Activated T-helper 2 cell treated with anti-CD3 and anti-CD28 coated beads, Interferon-gamma antibody, Interleukin-2, Interleukin-4, amounts not matched to agents 10 μg/mL and 5 μg/mL and 100 μg/mL, durations not matched to agents 14 hours and 24 hours and 36 hours (primary cell): ENCODE results near the gene LSP1. TPM values are rescaled to one million over a fixed set of nuclear protein-coding genes. Genes with fewer than 3 reads are reported as not detected.
A peak's percentile ranks its signal among the peaks of the same experiment; 100 is the strongest.
"Not testable (repeated sequence)": the region's sequence is repeated elsewhere in the genome, so short reads cannot be mapped to it uniquely, and the experiment has no call there.

Experiments used
- DNase-seq: peaks from one replicate; pipeline ENCODE4 v3.0.0; 2021; ENCODE audit warnings: low spot score
- H3K27ac Mint-ChIP-seq: one replicate; pipeline ENCODE4 v1.8.0; 2021; ENCODE audit warnings: mixed read lengths
- H3K27me3 Mint-ChIP-seq: one replicate; pipeline ENCODE4 v1.8.0; 2021; ENCODE audit warnings: low read depth, mixed read lengths
- H3K36me3 Mint-ChIP-seq: one replicate; pipeline ENCODE4 v1.8.0; 2021; ENCODE audit warnings: low read depth, mixed read lengths
- H3K4me1 Mint-ChIP-seq: one replicate; pipeline ENCODE4 v1.8.0; 2021; ENCODE audit warnings: low read depth, mixed read lengths
- H3K4me3 Mint-ChIP-seq: one replicate; pipeline ENCODE4 v1.8.0; 2021; ENCODE audit warnings: low read depth, mild to moderate bottlenecking, moderate library complexity, mixed read lengths
- H3K9me3 Mint-ChIP-seq: one replicate; pipeline ENCODE4 v1.8.0; 2021; ENCODE audit warnings: mixed read lengths
- intact Hi-C: fragments of 100-400 bp; cut with micrococcal nuclease; formaldehyde crosslinking; loops from one replicate; pipeline ENCODE4 v1.15.1; 2023
- total RNA-seq: library from RNA; stranded (reverse); gene quantifications from 2 replicates; pipeline ENCODE4 v1.2.3, GENCODE V29; 2022

The LSP1 gene
- total RNA-seq, 1 donor from 2014 or later = 449 TPM

DNA sequence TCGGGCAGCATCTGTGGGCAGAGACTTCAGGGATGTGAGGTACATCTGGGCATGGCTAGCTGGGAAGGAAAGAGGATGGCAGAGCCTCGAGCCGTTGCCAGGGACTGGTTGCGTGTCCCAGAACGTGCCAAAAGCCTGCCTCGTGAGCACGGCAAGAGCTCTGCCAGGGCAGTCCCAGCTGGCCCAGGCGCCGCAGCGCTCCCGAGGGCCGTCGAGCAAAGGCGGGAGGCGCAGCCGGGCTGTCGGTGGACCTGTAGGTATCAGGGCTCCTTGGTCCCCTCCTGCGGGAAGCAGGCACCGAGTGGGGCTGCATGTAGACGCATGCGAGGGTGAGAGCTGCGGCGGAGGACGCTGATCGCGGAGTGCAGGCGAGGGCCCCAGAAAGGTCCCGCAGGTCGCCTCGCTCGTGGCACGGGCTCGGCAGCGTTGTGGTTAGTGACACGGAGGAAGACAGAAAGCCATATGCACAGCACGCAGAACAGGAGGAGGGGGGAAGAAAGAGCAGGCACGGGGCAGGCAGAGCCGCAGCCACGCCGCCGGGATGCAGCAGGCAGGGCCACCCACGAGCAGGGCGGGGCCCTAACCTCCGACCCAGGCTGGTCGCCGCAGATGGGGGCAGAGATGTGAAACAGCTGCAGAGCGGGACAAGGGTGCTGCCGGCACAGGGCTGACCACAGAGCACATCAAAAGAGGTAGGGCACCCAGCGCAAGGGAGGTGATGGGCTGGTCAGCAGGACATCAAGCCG is 18.0 kb downstream of the LSP1 start:
- Mint-ChIP-seq H3K4me3 (no peak overlapping the region), H3K9me3 (no peaks in the 10 kb centered on the region), H3K27ac (peak overlapping the region; percentile 58), H3K4me1 (peaks cover 21% of the 10 kb centered on the region), H3K36me3 (peaks cover 18% of the 10 kb centered on the region), H3K27me3 (no peaks in the 10 kb centered on the region)
- no peak for DNase-seq
- intact Hi-C loops = loop anchor here (2.0 kb wide), 1 partner anchor 18 kb away; the partner anchor contains the start of gene LSP1

- intact Hi-C loops = loop anchor here (2.0 kb wide), 1 partner anchor 19 kb away; the partner anchor contains the start of gene LSP1
- Mint-ChIP-seq H3K4me1 (peaks cover 21% of the 10 kb centered on the region), H3K4me3 (no peak overlapping the region)
Measured at GRCh38 chr11:1871531-1871930, 18.6 kb downstream of the LSP1 start.

DNA sequence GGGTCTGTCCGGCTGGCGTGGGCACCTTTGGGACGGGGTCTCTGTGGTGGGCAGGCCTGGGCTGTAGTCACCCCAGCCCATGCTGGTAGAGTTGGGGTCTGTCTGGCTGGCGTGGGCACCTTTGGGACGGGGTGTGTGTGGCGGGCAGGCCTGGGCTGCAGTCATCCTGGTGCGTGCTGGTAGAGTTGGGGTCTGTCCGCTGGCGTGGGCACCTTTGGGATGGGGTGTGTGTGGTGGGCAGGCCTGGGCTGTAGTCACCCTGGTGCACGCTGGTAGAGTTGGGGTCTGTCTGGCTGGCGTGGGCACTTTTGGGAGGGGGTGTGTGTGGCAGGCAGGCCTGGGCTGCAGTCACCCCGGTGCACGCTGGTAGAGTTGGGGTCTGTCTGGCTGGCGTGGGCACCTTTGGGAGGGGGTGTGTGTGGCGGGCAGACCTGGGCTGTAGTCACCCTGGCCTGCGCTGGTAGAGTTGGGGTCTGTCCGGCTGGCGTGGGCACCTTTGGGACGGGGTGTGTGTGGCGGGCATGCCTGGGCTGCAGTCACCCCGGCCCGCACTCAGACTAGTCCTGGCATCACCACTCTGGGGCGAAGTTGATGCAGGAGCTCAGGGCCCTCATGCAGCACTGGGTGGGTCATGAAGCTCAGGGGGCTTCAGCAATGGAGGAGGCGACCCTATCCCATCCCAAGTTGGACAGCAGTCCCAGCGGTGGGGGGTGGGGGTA is 19.5 kb downstream of the LSP1 start:
- peaks cover 21% of the 10 kb centered on the region for H3K4me1 Mint-ChIP-seq
- no peaks in the 10 kb centered on the region for H3K27me3 Mint-ChIP-seq
- intact Hi-C loops = no loop called here
- peaks cover 15% of the 10 kb centered on the region for H3K36me3 Mint-ChIP-seq
- DNase-seq = no peak
- H3K27ac Mint-ChIP-seq = no peak overlapping the region
- no peaks in the 10 kb centered on the region for H3K9me3 Mint-ChIP-seq
- H3K4me3 Mint-ChIP-seq = no peak overlapping the region

More at GRCh38 chr11:1871531-1871930, 18.6 kb downstream of the LSP1 start:
- Mint-ChIP-seq H3K9me3 (no peaks in the 10 kb centered on the region), H3K27me3 (no peaks in the 10 kb centered on the region), H3K36me3 (peaks cover 15% of the 10 kb centered on the region), H3K27ac (no peak overlapping the region)
- no peak for DNase-seq

- Mint-ChIP-seq H3K36me3 (peaks cover 15% of the 10 kb centered on the region), H3K27ac (no peak overlapping the region), H3K9me3 (no peaks in the 10 kb centered on the region), H3K4me3 (no peak overlapping the region), H3K27me3 (no peaks in the 10 kb centered on the region), H3K4me1 (peaks cover 21% of the 10 kb centered on the region)
- intact Hi-C loops = no loop called here
- DNase-seq = no peak
Measured at GRCh38 chr11:1873048-1873812, 20.3 kb downstream of the LSP1 start.

- H3K4me3 Mint-ChIP-seq, DNase-seq, H3K9me3 Mint-ChIP-seq, H3K27ac Mint-ChIP-seq, intact Hi-C loops, H3K27me3 Mint-ChIP-seq: not testable (repeated sequence)
- Mint-ChIP-seq H3K4me1 (peaks cover 21% of the 10 kb centered on the region), H3K36me3 (peaks cover 15% of the 10 kb centered on the region)
Measured at GRCh38 chr11:1873813-1874150, 20.9 kb downstream of the LSP1 start.

- H3K4me3 Mint-ChIP-seq, H3K9me3 Mint-ChIP-seq, H3K36me3 Mint-ChIP-seq, H3K27me3 Mint-ChIP-seq, H3K27ac Mint-ChIP-seq, DNase-seq, intact Hi-C loops: not testable (repeated sequence)
- H3K4me1 Mint-ChIP-seq = peaks cover 15% of the 10 kb centered on the region
Measured at GRCh38 chr11:1874441-1875092, 21.7 kb downstream of the LSP1 start.

GRCh38 chr11:1875093-1875850 is 22.4 kb downstream of the LSP1 start:
- Mint-ChIP-seq H3K4me1 (peaks cover 16% of the 10 kb centered on the region), H3K36me3 (peaks cover 6% of the 10 kb centered on the region), H3K9me3 (no peaks in the 10 kb centered on the region), H3K27ac (no peak overlapping the region), H3K4me3 (no peak overlapping the region), H3K27me3 (no peaks in the 10 kb centered on the region)
- intact Hi-C loops = no loop called here
- DNase-seq = no peak

- H3K4me3 Mint-ChIP-seq, H3K27ac Mint-ChIP-seq, H3K27me3 Mint-ChIP-seq, H3K9me3 Mint-ChIP-seq, intact Hi-C loops, H3K36me3 Mint-ChIP-seq, DNase-seq: not testable (repeated sequence)
- peaks cover 14% of the 10 kb centered on the region for H3K4me1 Mint-ChIP-seq
Measured at GRCh38 chr11:1875851-1876301, 23.0 kb downstream of the LSP1 start.

DNA sequence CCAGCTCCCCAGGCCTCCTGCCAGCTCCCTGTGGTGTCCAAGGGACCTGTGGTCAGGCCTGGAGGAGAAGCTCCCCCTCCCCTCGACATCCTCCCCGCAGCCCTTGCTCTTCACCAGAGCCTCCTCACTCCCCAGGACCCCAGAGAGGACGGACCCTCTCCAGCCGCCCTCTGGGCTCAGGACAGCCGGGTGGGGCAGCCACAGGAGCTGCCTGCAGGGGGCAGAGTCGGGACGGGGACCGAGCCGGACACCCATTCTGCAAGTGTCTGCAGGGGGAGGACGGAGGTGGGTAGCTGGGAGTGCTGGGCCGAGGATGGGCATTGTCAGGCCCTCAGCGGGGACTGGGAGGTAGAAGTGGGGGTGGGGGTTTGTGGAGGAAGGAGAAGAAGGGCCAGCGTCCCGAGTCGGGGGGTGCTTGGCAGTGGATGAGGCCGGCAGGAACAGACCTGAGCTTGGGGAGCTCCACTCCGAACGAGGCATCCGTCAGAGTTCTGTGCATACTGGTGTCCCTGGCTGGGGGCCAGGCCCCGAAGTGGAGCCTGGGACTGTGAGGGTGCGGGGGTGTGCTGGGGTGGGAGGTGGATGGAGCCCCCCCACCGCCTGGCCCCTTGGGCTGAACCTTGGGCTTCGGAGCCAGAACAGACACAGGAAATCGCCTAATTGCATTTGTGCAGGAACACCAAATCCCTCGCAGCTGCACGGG is 23.6 kb downstream of the LSP1 start:
- H3K9me3 Mint-ChIP-seq = no peaks in the 10 kb centered on the region
- H3K36me3 Mint-ChIP-seq = peaks cover 3% of the 10 kb centered on the region
- no peak overlapping the region for H3K27ac Mint-ChIP-seq
- no peaks in the 10 kb centered on the region for H3K27me3 Mint-ChIP-seq
- H3K4me1 Mint-ChIP-seq = peaks cover 12% of the 10 kb centered on the region
- no peak for DNase-seq
- intact Hi-C loops = no loop called here
- H3K4me3 Mint-ChIP-seq = no peak overlapping the region

DNA sequence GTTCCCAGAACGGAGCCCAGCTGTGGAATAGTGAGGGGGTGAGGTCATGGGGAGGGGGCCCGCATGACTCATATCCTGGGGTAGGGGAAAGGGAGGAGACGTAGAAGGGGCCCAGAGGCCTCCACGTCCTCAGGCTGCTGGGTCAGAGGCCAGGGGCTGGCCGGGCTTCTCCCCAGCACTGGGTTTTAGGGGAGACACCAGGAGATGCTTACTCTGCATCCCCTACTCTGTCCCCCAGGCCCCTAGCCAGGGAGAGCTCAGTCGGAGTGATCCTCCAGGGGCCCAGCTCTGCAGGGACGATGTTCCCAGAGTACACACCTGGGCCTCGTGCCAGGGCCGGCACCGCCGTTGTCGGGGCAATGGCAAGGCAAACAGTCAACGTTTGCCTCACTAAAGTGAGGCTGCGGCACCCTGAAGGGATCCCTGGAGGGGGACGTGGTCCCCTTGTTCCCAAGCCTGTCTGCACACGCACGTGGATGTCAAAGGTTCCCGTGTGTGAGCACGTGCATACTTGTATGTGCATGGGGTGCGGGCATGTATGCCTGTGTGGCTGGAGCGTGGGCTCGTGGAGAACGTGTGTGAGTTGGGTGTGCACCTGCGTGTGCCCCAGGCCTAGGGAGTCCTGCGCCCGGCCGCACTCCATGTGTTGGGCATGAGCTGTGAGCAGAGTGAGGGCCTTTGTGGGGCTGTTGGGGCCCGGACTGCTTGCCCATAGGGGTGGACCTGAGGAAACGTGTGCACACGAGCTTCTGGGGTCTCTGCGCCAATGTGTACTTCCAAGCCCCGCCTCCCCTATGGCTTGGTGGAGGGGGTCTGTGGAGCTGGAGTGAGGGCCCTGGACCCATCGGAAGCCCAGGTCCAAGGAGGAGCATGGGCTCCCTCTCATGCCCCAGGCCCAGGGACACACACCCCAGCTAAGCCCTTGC is 24.6 kb downstream of the LSP1 start:
- Mint-ChIP-seq H3K27ac (no peak overlapping the region), H3K4me1 (peaks cover 8% of the 10 kb centered on the region), H3K9me3 (no peaks in the 10 kb centered on the region), H3K27me3 (no peaks in the 10 kb centered on the region), H3K4me3 (no peak overlapping the region), H3K36me3 (peaks cover 3% of the 10 kb centered on the region)
- intact Hi-C loops = no loop called here
- no peak for DNase-seq
